H1 (cell line): ENCODE data around the gene CAMTA1.

Source experiments
- HDAC6 ChIP-seq: IDR thresholded peaks from one replicate; pipeline ENCODE4 v1.7.1; 2012; ENCODE audit warnings: low read depth, mild to moderate bottlenecking, inconsistent platforms, low read length, moderate library complexity
- TF ChIP-seq, protein P1 (sequence below), 3 experiments: IDR thresholded peaks; 1 replicate in 2 of 3; 2 replicates in 1 of 3; pipeline versions ENCODE4 v1.5.1 to v1.6.1; 2011; ENCODE audit warnings: low read length in 3 of 3, mild to moderate bottlenecking in 3 of 3, inconsistent platforms in 2 of 3, low read depth in 1 of 3, moderate library complexity in 1 of 3; ENCODE audit not compliant: insufficient read depth in 1 of 3; ENCODE audit errors: control extremely low read depth in 1 of 3

DNA sequence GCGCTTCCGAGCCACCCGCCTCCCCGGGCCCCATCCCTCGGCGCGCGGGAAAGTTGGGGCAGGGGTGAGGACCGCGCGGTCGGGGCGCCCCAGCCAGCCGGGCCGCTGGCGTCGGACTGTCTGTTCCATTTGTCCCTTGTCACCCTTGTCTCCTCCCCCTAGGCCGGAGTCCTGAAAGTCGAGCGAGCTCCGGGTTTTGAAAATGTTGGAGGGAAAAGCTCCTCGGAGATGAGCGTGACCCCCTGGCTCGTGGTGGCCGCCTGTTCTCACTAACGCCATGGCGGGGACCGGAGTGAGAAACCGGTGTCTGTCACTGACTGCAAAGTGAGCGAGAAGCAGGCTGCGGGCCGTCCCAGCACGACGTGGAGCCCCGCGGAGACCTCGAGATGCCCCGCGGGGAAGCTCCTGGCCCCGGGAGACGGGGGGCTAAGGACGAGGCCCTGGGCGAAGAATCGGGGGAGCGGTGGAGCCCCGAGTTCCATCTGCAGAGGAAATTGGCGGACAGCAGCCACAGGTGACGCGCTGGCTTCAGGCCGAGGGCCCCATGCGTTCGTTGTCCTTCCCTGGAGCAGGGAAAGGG, 999.3 kb downstream of the CAMTA1 start:
- no peak for TF ChIP-seq HDAC6
- TF ChIP-seq, protein P1, sequence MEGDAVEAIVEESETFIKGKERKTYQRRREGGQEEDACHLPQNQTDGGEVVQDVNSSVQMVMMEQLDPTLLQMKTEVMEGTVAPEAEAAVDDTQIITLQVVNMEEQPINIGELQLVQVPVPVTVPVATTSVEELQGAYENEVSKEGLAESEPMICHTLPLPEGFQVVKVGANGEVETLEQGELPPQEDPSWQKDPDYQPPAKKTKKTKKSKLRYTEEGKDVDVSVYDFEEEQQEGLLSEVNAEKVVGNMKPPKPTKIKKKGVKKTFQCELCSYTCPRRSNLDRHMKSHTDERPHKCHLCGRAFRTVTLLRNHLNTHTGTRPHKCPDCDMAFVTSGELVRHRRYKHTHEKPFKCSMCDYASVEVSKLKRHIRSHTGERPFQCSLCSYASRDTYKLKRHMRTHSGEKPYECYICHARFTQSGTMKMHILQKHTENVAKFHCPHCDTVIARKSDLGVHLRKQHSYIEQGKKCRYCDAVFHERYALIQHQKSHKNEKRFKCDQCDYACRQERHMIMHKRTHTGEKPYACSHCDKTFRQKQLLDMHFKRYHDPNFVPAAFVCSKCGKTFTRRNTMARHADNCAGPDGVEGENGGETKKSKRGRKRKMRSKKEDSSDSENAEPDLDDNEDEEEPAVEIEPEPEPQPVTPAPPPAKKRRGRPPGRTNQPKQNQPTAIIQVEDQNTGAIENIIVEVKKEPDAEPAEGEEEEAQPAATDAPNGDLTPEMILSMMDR (IDR thresholded peaks at IDR 0.05; ENCODE audit: control extremely low read depth in 1 of 3, insufficient read depth in 1 of 3, low read depth in 1 of 3, low read length in 3 of 3), result no peak
